Type B pancreatic cell (in vitro differentiated cells): ENCODE measurements around the gene TRPM3. TPM values are rescaled to one million over a fixed set of nuclear protein-coding genes. Genes with fewer than 3 reads are reported as not detected.

Source experiments
- DNase-seq: peaks from one replicate; pipeline ENCODE4 v3.0.0; 2021; ENCODE audit warnings: mixed read lengths; ENCODE audit not compliant: unreplicated experiment; ENCODE audit errors: extremely low spot score
- H3K27ac Mint-ChIP-seq: 2 replicates; pipeline ENCODE4 v1.8.0; 2021; ENCODE audit warnings: mild to moderate bottlenecking, mixed read lengths
- H3K27me3 Mint-ChIP-seq: 2 replicates; pipeline ENCODE4 v1.8.0; 2021; ENCODE audit warnings: mixed read lengths
- H3K36me3 Mint-ChIP-seq: 2 replicates; pipeline ENCODE4 v1.8.0; 2021; ENCODE audit warnings: mixed read lengths
- H3K4me1 Mint-ChIP-seq: one replicate; pipeline ENCODE4 v1.8.0; 2021; ENCODE audit warnings: mixed read lengths; ENCODE audit not compliant: unreplicated experiment
- H3K4me3 Mint-ChIP-seq: 2 replicates; pipeline ENCODE4 v1.8.0; 2021; ENCODE audit warnings: mild to moderate bottlenecking, mixed read lengths
- H3K9me3 Mint-ChIP-seq: 2 replicates; pipeline ENCODE4 v1.8.0; 2021; ENCODE audit warnings: mixed read lengths
- long read RNA-seq: library from polyadenylated mRNA; unstranded; transcript quantifications from one replicate; pipeline ENCODE4 v2.0.0, GENCODE V29; 2020
- total RNA-seq: library from RNA; stranded (reverse); gene quantifications from 2 replicates; pipeline ENCODE4 v1.2.1, GENCODE V29; 2021; ENCODE audit warnings: low replicate concordance
- TF ChIP-seq, protein P1 (sequence below): fragments of 200-600 bp; sonication (generic); conservative IDR thresholded peaks from 2 replicates; pipeline ENCODE4 v1.5.0; 2021; ENCODE audit warnings: antibody characterized with exemption, mild to moderate bottlenecking

The TRPM3 gene
- total RNA-seq = 1.6 and 17.0 TPM in 2 replicates
- long read RNA-seq, partial matches to known transcripts = 1 of 3 reads
- long read RNA-seq, other reads (novel, unspliced or antisense) = 2 of 3 reads

GRCh38 chr9:71121275-71122021 lies at the start of gene TRPM3:
TRPM3 (minus strand) TSS chr9:71121621; CDS start chr9:71121354, 267 bp downstream.
- TF ChIP-seq, protein P1, sequence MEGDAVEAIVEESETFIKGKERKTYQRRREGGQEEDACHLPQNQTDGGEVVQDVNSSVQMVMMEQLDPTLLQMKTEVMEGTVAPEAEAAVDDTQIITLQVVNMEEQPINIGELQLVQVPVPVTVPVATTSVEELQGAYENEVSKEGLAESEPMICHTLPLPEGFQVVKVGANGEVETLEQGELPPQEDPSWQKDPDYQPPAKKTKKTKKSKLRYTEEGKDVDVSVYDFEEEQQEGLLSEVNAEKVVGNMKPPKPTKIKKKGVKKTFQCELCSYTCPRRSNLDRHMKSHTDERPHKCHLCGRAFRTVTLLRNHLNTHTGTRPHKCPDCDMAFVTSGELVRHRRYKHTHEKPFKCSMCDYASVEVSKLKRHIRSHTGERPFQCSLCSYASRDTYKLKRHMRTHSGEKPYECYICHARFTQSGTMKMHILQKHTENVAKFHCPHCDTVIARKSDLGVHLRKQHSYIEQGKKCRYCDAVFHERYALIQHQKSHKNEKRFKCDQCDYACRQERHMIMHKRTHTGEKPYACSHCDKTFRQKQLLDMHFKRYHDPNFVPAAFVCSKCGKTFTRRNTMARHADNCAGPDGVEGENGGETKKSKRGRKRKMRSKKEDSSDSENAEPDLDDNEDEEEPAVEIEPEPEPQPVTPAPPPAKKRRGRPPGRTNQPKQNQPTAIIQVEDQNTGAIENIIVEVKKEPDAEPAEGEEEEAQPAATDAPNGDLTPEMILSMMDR = no peak
- Mint-ChIP-seq H3K4me1 (peaks cover 20% of the 10 kb centered on the region), H3K4me3 (peak within 1 kb of the TSS; percentile 82), H3K36me3 (no peaks in the 10 kb centered on the region), H3K9me3 (no peaks in the 10 kb centered on the region), H3K27ac (no peak within 1 kb of the TSS), H3K27me3 (peaks cover 48% of the 10 kb centered on the region)
- no peak for DNase-seq

DNA sequence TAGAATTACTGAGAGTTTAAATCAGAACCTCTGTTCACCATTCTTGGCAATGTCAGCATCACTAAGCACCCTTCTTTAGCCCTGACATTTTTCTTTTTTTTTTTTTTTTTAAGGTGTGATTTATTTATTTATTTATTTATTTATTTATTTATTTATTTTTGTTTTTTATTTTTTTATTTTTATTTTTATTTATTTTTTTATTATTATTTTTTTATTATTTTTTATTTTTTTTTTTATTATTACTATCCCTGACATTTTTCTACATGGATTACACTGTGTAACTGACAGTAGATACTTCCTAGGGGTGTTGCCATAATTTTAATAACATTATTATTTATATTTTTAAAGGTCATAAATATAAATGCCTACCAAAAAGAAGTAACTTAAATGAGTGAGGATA lies 47.0 kb upstream of the TRPM3 start:
- H3K4me1 Mint-ChIP-seq = no peaks in the 10 kb centered on the region
- TF ChIP-seq, protein P1 = no peak
- DNase-seq = no peak
- no peak overlapping the region for H3K4me3 Mint-ChIP-seq
- no peaks in the 10 kb centered on the region for H3K9me3 Mint-ChIP-seq
- no peak overlapping the region for H3K27ac Mint-ChIP-seq
- H3K36me3 Mint-ChIP-seq = no peaks in the 10 kb centered on the region
- H3K27me3 Mint-ChIP-seq = no peaks in the 10 kb centered on the region

DNA sequence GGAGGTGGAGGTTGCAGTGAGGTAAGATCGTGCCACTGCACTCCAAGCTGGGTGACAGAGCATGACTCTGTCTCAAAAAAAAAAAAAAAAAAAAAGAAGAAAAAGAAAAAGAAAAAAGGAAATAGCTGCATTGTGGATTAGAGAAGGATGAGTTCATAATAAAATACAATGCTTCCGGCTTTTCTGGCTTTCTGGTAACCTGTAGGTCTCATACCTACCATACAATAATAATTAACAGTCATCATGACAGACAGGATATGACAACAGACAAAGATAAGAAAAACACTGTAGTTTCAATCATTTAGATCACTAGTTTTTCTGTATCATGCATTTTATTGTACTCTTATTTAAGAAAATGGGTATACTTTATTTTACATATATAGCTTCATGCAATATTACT lies 40.7 kb upstream of the TRPM3 start:
- TF ChIP-seq, protein P1 = no peak
- Mint-ChIP-seq H3K27ac (no peak overlapping the region), H3K36me3 (no peaks in the 10 kb centered on the region), H3K9me3 (no peaks in the 10 kb centered on the region), H3K4me1 (no peaks in the 10 kb centered on the region), H3K27me3 (no peaks in the 10 kb centered on the region), H3K4me3 (no peak overlapping the region)
- DNase-seq = no peak

DNA sequence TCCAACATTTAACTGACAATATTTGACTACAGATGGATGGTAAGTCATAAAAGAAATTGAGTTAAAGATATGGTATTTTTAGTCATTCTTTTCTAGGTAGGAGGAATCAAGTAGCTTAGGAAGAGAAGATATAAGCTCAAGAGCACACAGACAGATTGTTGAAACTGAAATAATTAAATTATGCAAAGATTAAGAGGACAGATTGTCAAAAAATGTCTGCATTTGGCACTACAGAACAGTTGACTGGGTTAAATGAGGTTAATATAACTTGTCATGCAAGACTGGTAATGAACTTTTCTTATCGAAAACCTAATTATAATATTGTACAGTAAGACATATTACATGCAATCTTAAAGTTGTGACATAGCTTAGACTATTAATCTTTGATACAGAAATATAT lies 36.3 kb upstream of the TRPM3 start:
- no peak overlapping the region for H3K4me3 Mint-ChIP-seq
- H3K9me3 Mint-ChIP-seq = no peaks in the 10 kb centered on the region
- no peaks in the 10 kb centered on the region for H3K27me3 Mint-ChIP-seq
- no peaks in the 10 kb centered on the region for H3K36me3 Mint-ChIP-seq
- H3K27ac Mint-ChIP-seq = no peak overlapping the region
- H3K4me1 Mint-ChIP-seq = no peaks in the 10 kb centered on the region
- no peak for DNase-seq
- TF ChIP-seq, protein P1 = no peak

DNA sequence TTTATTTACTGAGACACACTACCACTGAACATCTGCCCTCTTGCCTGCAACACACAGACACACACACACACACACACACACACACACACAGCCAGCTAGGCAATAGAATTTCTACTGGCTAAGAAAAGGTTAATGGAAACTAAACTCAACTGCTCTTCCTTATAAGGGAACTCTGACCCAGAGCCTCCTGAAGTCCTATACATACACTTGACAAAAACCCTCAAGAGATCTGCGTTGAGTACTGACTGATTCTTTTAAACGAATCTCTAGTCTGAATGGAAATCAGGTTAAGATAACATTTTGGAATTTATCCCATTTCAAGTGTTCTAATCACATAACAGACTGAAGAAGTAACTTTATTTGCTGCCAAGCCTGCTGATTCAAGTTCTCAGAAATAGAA lies 25.9 kb upstream of the TRPM3 start:
- Mint-ChIP-seq H3K27ac (no peak overlapping the region), H3K4me3 (no peak overlapping the region), H3K9me3 (peaks cover 5% of the 10 kb centered on the region), H3K27me3 (no peaks in the 10 kb centered on the region), H3K36me3 (no peaks in the 10 kb centered on the region), H3K4me1 (no peaks in the 10 kb centered on the region)
- DNase-seq = no peak
- TF ChIP-seq, protein P1 = no peak
